Measurements from ENCODE around the gene BDNF. TPM values are rescaled to one million over a fixed set of nuclear protein-coding genes. Genes with fewer than 3 reads are reported as not detected.

Gene BDNF
- total and polyA plus RNA-seq, 2 experiments from 2014 or later, result 0.36 to 0.37 TPM

- Histone ChIP-seq H3K27me3 (peaks cover 100% of the 10 kb centered on the region), H3K9me3 (ENCODE audit: low read depth) (no peaks in the 10 kb centered on the region), H3K4me3 (peak overlapping the region; percentile 39), H3K4me1 (ENCODE audit: low read depth) (peaks cover 3% of the 10 kb centered on the region), H3K27ac (no peak overlapping the region), H3K36me3 (no peaks in the 10 kb centered on the region)
- peak in 1 of 2 donors; percentile 33 for DNase-seq (ENCODE audit: low read depth in 1 of 2, low spot score in 1 of 2)
- no peak for TF ChIP-seq CTCF (IDR thresholded peaks at IDR 0.05; ENCODE audit: low read depth, low read length)
These were observed 22.7 kb upstream of the BDNF start for GRCh38 chr11:27722953-27723344.

- DNase-seq (ENCODE audit: low read depth in 1 of 2, low spot score in 1 of 2), result peak; percentile 35 to 53
- H3K27ac ChIP-seq, result no peak overlapping the region
- H3K36me3 ChIP-seq, result no peaks in the 10 kb centered on the region
- H3K9me3 ChIP-seq (ENCODE audit: low read depth), result no peaks in the 10 kb centered on the region
- peaks cover 4% of the 10 kb centered on the region for H3K4me1 ChIP-seq (ENCODE audit: low read depth)
- no peak for TF ChIP-seq CTCF (IDR thresholded peaks at IDR 0.05; ENCODE audit: low read depth, low read length)
- peak overlapping the region; percentile 39 for H3K4me3 ChIP-seq
- H3K27me3 ChIP-seq, result peaks cover 100% of the 10 kb centered on the region
These were observed 22.1 kb upstream of the BDNF start for GRCh38 chr11:27722117-27722952.

GRCh38 chr11:27721264-27722116 lies 21.2 kb upstream of the BDNF start:
- no peaks in the 10 kb centered on the region for H3K36me3 ChIP-seq
- peaks cover 100% of the 10 kb centered on the region for H3K27me3 ChIP-seq
- no peak for DNase-seq (ENCODE audit: low read depth in 1 of 2, low spot score in 1 of 2)
- TF ChIP-seq CTCF (IDR thresholded peaks at IDR 0.05; ENCODE audit: low read depth, low read length), result no peak
- H3K4me1 ChIP-seq (ENCODE audit: low read depth), result peaks cover 4% of the 10 kb centered on the region
- H3K4me3 ChIP-seq, result peak overlapping the region; percentile 39
- H3K27ac ChIP-seq, result no peak overlapping the region
- H3K9me3 ChIP-seq (ENCODE audit: low read depth), result no peaks in the 10 kb centered on the region

GRCh38 chr11:27720277-27720830 lies 20.1 kb upstream of the BDNF start:
- DNase-seq (ENCODE audit: low read depth in 1 of 2, low spot score in 1 of 2), result peak; percentile 78 to 89
- peaks cover 100% of the 10 kb centered on the region for H3K27me3 ChIP-seq
- peaks cover 4% of the 10 kb centered on the region for H3K4me1 ChIP-seq (ENCODE audit: low read depth)
- peak; percentile 38 for TF ChIP-seq CTCF (IDR thresholded peaks at IDR 0.05; ENCODE audit: low read depth, low read length)
- no peaks in the 10 kb centered on the region for H3K9me3 ChIP-seq (ENCODE audit: low read depth)
- no peak overlapping the region for H3K4me3 ChIP-seq
- no peaks in the 10 kb centered on the region for H3K36me3 ChIP-seq
- no peak overlapping the region for H3K27ac ChIP-seq

GRCh38 chr11:27719546-27719925 lies 19.3 kb upstream of the BDNF start:
- Histone ChIP-seq H3K4me1 (ENCODE audit: low read depth) (peaks cover 4% of the 10 kb centered on the region), H3K9me3 (ENCODE audit: low read depth) (no peaks in the 10 kb centered on the region), H3K27ac (no peak overlapping the region), H3K27me3 (peaks cover 100% of the 10 kb centered on the region), H3K36me3 (no peaks in the 10 kb centered on the region), H3K4me3 (peak overlapping the region; percentile 37)
- DNase-seq (ENCODE audit: low read depth in 1 of 2, low spot score in 1 of 2), result no peak
- TF ChIP-seq CTCF (IDR thresholded peaks at IDR 0.05; ENCODE audit: low read depth, low read length), result no peak
